HG03354 (cell line): ENCODE measurements around the gene ZYX.

ENCODE experiments used
- ATAC-seq: cut with Tn5 transposase; IDR thresholded peaks from one replicate; pipeline ENCODE4 v1.9.1; 2021; ENCODE audit warnings: mild to moderate bottlenecking; ENCODE audit not compliant: unreplicated experiment, poor library complexity, severe bottlenecking

Gene ZYX

DNA sequence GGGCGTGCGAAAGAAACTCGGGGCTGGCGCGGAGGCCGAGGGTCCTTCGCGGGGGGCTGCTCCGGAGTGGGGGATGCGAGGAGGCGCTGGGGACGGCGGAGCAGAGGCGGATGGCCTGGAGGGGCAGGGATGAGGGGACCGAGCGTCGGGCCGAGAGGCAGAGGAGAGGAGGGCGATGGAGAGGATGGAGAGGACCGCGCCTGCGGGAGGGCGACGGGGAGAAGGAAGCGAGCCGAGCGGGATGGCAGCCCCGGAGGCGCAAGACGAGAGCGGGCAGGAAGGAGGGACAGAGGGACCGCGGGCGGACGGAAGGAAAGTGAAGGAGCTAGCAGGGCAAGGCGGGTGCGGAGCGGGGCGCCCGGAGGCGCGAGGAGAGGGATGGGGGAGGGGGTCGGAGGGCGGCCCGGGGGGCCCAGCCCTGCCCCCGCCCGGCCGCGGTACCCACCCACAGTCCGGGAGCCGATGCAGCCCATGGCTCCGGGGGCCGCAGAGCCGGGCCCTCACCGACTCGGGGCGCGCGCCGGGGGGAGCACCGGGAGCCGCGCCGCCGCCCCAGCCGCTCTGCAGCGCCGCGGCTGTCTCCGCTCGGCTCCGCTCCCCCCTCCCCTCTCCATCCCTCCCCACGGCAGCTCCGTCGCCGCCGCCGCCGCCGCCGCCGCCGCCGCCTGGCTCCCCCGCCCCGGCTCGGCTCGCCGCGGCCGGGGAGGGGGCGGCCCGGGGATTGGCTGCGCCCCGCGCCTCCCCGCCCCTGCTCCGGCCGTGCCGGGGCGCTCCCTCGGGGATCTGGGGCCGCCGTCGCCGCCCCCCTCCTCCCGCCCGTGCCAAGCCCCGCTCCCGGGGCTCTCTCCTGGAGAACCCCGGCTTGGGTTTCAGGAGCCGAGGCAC lies 18.8 kb upstream of the ZYX start, which contains the start of gene FAM131B:
Gene FAM131B (minus strand): TSS at position 583 of the 885 bp plus-strand sequence. CDS start 110 bp downstream, at position 473.
- ATAC-seq = peak; percentile 55

DNA sequence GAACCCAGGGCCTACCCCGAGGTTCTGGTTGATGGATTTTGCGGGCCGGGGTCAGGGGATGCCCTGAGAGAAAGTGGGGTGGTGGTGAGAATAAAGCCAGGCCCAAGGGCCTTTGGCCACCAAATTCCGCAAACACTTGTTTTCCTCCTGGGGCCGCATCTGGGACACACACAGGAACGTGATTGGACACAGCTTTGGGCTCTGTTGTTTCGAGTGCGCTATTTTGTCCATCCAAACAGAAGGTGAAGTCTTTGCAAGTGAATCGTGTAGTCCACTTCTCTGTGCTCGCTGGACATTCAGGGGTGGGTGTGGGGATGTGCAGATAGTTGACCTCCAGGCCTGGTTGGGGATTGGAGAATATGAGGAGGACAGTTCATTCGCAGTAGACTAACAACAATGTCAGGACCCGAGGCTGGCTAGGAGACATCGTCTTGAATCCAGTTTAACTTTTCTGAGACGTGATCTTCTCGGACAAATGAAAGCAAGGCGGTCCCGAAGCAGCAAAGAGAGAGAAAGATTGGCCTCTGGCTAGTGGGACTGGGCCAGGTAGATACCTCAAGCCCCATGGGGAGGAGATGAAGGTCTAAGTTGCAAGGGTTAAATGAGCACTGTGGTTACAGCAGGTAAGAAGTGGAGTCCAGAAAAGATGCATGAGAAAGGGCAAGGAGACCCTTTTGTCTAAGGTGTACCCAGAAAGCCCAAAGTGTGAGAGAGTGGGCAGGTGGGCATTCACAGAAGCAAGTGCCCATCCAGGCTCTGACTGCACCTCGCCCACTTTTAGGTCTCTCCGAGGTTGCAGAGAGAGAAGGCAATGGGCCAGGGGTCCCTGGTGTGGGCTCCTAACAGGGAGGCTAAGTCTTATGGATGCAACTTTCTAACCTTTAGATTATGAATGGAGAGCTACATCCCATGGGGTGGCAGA lies 17.9 kb upstream of the ZYX start:
- ATAC-seq = no peak

DNA sequence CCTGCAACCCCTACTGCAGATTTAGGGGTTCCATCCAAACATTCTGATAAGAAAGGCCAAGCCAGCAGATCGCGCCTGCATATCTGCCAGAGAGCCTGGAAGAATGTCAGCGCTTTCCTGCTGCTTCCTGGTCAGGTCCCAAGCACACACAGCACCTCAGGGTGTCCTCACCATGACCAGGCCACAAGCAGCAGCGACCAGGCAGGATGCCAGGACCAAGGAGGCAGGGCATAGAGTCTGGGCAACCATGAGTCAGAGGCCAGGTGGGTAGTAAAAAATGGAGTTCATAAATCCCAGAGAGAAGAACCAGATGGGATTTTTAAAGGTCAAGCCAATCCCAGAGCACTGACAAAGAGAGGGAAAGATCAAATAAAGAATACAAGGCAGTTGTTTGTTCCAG lies 13.2 kb upstream of the ZYX start:
- no peak for ATAC-seq

DNA sequence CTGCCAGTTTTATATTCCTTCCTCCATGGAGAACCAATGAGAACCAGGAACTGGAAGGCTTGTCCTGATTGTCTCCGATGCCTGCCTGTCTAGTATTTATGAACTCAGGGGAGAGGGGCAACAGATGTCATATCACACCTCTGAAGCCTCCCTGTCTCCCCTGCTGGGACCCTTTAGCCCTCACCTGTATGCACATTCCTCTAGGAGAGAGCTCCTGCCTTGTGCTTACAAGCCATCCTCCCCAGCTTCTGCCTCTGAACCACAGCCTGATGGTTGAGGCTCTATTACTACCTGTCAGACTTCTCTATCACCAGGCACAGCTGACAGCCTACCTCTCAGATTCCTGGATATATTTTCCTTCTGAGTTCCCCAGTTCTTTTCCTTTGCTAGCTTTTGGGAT lies 12.8 kb upstream of the ZYX start:
- no peak for ATAC-seq

DNA sequence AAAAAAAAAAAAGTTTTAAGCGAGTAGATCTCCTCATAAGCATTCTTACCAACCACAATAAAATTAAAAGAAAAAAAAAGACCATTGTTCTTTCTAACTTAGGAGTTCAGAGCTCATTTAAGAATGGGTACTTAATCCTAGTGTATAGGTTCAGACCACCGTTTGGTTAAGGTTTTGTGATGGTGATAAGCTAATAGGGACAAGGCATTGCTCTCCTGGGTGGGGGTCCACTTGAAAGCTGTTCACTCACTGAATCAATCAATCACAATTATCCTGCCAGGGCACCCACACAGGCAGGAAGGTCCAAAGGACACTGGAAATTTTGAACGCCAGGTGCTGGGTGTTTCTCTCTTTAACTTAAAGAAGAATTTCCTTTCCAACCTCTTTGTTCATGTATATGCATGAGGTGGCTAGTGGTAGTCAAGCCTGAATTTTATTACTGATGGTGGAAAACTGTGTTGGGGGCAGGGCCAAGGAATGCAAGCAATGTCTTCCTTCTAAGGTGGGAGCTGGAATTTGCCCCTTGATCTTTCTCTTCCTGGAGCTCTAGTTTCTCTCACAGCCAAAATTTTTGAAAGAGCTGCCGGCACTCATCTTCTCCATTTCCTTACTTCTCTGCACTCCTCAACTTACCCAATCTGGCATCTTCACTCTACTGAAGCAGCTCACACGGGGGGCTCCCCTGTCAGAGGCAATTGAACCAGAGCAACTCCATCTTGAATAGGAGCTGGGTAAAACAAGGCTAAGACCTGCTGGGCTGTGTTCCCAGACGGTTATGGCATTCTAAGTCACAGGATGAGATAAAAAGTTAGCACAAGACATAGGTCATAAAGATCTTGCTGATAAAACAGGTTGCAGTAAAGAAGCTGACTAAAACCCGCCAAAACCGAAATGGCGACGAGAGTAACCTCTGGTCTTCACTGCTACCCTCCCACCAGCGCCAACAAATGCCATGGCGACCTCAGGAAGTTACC lies 11.2 kb upstream of the ZYX start:
- no peak for ATAC-seq

DNA sequence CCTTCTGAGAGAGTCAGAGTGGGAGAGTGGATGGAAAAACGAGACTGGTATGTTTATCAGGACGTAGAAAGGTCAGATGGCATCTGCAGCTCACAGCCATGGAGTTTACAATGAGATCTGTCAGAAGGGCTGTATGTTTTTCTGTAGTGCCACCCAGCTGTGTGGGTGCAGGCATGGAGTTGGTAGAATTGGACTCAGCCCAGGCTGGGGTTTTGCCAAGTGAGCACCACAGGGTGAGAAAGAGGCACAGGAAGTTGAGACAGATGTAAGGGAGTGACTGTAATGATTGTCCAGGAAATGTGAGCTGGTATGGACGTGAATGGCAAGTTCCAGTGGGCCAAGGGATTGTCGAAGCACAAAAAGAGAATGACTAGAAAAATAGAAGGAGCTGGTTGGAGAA lies 9.1 kb upstream of the ZYX start:
- ATAC-seq = no peak

DNA sequence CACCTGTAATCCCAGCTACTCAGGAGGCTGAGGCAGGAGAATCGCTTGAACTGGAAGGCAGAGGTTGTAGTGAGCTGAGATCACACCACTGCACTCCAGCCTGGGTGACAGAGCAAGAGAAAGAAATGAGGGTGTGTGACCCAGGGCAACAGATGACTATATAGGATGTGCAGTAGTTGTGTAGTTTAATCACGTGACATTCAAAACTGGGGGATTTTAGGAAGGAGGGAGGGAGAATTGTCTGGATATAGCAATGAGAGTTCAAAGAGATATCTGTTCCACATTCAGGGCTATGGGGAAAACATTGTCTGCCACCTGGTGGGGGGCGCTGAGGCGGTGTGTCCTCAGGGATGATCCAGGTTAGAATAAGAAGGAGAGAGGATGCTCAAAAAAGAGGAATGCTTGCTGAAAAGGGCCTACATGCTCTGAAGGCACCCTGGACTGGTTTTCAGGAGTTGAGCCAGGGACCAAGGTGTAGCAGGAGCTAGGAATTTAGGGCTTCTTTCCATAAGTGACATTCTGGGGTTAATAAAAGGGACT lies 7.8 kb upstream of the ZYX start:
- no peak for ATAC-seq

DNA sequence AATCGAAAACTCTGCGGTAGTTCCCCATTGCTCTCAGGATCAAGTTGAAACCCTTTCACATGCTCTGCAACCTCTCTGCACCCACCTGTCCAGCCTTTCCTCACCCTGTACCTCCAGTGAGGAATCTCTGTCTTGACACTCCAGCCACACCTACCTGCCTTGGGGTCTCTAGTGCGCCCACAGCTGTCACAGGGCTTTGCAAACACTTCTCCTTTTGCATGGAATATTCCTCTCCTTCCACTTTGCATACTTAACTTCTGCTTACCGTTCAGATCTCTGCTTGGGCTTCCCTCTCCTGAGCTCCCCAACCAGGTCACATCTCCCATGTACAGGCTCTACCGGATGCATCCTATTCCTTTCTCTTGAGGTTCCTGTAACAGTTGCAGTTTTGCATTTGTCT lies 6.6 kb upstream of the ZYX start:
- no peak for ATAC-seq

DNA sequence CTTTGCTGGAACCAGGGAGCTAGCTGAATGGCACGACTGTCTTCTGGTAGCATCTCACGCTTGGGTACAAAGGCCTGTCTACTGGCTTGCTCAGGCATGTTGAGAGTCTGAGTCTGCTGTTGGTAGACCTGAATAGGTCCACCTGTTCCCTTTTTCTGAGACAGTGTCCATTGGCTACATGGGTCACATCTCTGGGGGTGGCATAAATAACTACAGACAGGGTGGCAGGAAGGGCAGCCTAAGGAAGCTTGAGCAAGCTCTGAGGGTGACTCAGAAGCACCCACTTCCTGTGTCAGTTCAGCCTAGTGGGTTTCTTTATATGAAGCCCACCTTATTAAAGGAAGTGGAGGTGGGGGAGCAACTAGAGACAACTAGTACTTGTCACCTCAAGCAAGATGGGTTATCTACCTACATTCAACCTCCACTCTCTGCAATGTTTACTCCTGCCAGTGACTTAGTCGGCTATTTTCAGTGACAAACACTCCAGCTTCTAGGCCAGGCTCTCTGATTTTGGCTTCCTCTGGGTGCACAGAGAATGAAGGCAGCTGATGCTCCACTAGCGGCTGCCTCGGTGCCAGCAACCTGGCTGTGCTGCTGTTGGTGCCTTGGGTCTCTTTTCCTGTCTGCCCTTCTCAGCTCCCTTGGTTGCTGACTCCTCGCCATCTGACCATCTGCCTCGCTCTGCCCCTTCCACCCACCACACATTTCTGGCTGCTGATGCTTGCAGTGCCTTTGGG lies 5.7 kb upstream of the ZYX start:
- no peak for ATAC-seq

DNA sequence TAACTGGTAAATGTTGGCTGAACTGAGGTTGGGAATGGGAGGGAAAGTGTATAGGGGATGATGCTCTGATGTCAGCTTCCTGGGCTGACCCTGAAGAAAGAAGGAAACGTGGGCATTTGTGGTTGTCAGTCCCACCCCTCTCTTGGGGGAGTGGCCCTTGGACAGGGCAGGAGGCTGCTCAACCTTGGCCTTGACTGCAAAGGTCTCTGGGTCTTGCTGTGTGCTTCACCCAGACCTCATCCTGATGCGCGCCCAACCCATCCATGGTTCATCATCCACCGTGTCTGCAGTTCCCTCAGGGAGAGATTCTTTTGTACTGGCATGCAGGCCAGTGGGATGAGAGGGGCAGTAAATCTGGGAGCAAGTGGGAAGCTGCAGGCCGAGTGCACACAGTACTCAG lies 4.7 kb upstream of the ZYX start:
- ATAC-seq = no peak

DNA sequence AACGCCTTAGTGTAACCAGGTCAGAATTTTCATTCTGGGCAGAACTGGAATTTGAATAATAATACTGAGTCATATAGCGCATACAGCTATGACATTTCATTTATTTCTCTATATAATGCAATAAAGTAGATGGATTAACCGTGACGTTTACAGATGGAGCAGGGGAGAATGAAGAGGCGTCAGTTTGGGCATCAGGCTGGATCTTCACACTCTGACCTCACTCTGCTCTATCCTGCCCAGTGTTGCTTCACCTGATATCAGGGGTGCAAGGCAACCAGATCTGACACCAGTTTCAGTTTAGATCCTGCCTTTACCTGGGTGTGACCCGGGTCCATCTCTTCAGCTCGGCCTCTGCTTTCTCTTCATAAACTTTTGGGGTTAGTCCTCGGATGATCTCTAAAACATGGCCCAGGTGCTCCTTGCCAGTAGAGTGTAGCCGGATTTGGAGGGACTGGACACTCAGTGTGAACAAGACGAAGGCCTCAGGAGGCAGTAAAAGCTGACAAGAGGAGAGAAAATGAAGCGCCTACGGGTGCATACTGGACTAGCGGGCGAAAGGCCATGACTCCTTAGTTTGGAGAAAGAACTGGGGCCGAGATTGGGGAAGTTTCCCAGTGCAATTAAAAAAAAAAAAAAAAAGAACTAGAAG lies 1.4 kb upstream of the ZYX start:
- peak; percentile 1 for ATAC-seq

DNA sequence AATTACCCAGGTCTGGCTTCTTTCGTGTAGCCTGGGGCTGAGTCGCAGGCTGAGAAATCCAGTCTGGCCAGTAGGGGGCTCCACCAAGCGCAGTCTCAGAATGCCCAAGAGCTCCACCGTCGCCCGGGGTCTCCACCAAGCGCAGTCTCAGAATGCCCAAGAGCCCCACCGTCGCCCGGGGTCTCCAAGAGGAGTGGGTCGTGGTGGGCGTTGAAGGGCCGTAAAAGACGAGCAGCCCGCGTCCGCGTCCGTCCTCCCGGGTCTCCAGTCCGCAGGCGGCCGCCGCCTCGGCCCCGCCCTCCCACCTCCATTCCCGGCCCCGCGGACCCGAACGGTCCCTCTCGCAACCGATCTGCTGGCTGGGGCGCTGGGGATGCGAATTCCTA lies 892 bp upstream of the ZYX start:
- peak; percentile 62 for ATAC-seq

DNA sequence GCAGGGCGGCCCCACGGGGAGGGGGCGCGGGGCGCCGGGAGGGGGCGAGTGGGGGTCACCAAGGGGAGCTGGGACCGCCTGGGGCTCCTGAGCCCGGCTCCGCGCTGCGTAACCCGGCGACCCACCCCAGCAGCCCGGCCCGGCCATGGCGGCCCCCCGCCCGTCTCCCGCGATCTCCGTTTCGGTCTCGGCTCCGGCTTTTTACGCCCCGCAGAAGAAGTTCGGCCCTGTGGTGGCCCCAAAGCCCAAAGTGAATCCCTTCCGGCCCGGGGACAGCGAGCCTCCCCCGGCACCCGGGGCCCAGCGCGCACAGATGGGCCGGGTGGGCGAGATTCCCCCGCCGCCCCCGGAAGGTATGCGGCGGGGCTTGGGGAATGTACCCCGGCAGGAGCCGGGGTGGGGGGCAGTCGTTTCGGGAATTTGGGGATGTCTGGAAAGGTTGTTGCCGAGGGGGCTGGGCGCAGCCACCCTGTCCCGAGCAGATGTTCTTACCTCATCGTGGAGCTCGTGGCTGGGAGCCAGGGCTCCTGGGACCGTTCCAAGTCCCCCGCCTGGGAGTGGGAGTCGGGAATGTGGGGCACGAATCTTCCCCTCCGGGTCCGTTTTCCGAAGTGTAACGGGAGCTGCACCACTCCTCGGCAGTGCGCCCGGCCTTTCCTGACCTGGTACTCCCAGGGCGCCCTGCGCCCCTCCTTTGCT lies 431 bp downstream of the ZYX start:
- ATAC-seq = peak; percentile 23

DNA sequence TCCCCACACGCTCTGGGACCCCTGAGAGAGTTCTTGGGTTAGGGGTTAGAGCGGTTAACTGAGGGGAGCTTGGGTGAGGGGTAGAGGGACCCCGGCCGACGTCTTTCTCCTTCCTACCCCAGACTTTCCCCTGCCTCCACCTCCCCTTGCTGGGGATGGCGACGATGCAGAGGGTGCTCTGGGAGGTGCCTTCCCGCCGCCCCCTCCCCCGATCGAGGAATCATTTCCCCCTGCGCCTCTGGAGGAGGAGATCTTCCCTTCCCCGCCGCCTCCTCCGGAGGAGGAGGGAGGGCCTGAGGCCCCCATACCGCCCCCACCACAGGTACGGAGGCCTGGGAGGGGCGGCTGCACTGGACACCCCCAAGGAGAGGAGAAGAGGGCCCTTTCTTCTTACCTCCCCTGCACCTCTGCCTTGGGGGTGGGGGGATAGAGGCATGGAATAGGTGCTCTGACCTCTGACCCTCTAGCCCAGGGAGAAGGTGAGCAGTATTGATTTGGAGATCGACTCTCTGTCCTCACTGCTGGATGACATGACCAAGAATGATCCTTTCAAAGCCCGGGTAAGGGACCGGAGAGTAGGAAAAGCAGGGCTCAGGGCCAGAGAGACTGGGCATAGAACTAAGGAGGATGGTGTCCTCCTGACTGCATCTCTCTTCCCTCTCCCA lies 1.1 kb downstream of the ZYX start:
- no peak for ATAC-seq

DNA sequence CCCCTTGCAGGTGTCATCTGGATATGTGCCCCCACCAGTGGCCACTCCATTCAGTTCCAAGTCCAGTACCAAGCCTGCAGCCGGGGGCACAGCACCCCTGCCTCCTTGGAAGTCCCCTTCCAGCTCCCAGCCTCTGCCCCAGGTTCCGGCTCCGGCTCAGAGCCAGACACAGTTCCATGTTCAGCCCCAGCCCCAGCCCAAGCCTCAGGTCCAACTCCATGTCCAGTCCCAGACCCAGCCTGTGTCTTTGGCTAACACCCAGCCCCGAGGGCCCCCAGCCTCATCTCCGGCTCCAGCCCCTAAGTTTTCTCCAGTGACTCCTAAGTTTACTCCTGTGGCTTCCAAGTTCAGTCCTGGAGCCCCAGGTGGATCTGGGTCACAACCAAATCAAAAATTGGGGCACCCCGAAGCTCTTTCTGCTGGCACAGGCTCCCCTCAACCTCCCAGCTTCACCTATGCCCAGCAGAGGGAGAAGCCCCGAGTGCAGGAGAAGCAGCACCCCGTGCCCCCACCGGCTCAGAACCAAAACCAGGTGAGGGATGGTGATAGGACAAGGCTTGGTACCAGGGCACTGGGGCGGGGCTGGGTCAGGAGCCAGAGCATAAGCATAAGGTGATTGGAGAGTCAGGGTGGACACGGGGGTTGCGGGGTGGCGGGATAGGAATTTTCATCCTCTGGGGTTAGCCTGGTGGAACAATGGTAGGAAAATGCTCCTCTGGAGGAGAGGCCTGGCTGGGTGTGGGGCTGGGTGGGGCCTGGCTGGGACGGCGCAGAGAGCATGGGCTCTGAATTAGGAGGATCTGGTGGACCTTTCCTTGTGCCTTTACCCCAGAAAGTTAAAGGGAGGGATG lies 1.9 kb downstream of the ZYX start:
- no peak for ATAC-seq

DNA sequence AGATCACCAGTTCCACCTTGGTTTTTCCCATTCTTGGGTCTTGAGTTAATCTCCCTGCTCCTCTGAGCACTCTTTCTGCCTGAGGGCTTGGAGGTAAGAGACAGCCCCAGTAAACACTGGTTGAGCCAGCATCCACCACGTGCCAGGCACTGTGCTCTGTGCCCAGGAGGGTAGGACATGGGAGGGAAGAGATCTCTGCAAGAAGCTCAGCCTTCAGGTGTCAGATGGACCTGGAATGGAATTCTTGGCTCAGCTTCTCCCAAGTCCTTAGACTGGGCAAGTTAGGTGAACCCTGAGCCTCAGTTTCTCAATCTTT lies 2.5 kb downstream of the ZYX start:
- ATAC-seq = no peak
